GM18507 (cell line): ENCODE data around the gene CNOT4.

Experiments
- DNase-seq: peaks from one replicate; pipeline ENCODE4 v3.0.0; 2011; ENCODE audit warnings: low read depth; ENCODE audit not compliant: insufficient read length; ENCODE audit errors: extremely low spot score
- FAIRE-seq: peaks from 2 replicates; lab custom pipeline; 2011; peaks lifted over from hg19 to GRCh38; lab: Jason Lieb, UNC

The CNOT4 gene

DNA sequence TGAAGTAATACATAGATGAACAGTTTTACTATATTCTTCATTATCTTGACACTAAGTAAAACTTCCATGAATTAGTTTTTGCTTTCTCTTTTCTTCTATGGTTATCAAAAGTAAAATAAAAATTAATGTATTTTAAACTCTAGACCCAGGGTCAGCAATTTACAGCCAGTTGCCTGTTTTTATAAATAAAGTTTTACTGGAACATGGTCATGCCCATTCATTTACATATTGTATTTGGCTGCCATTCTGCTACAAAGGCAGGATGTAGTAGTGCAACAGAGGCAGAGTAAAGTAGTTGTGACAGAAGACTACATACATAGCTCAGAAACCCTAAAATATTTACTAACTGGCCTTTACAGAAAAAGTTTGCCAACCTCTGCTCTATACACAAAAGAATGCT lies 98.8 kb downstream of the CNOT4 start:
- FAIRE-seq (no peak), DNase-seq (no peak)

DNA sequence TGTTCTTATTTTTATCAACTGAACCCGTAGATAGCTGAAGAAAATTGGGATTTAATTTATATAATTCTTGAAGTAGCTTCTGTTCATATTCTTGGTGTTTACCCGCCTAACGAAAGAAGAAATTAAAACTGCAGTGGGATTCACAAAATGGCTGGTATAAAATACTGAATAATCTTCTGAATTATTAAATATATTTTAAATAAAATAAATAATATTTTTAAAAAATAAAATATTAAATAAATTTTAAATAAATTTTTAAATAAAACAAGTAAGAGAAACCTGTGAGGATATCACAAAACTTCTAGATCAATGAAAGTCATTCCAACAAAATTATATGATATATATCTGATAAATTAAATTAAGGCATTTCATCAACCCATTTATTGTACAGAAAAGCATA lies 99.4 kb downstream of the CNOT4 start:
- DNase-seq: no peak
- no peak for FAIRE-seq

DNA sequence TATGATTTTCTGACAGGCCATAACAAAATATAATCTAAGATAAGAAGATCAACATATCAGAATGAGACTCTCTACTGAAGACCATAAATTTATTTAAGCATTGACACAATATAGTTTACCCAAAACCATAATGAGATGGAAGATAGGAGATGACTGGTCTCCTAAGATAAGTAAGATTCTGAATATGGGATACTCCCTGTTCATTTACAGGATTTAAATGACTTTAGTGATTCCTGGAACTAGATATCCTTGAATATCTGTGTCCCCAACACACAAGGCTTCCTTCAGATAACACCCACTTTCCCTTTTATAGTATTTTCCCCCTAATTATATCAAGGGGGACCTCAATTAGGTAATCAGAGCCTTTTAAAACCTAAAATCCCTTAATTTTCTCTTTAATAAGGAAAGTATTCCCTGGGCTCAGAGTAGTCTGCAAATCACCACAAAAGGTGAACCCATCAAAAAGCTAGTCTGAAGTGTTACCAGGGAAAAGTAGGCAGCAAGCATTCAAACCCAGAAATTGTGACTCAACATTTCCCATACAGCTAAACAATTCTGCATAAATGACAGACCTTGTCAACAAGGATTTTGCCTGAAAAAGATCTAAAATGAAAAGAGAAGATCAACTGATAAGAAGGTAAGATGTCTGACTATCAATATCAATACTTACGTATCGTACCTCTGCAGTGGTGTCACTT lies 99.9 kb downstream of the CNOT4 start:
- FAIRE-seq (no peak), DNase-seq (no peak)

DNA sequence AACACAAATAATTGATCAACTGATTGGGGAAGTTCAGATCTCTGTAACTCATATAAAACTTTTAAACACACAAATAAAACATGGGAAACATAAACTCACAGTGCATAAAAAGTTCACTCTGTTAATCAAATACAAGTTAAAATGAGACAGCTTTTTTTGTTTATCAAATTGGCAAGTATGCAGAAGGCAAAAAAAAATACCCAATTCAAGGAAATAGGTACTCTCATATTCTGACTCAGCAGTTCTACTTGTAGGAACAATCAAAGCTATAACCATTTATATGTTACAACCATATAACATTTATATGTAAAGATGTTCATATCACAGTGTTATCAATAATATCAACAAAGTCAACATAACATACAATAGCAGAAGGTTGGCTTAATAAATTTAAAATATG lies 102.0 kb downstream of the CNOT4 start:
- DNase-seq (no peak), FAIRE-seq (no peak)

DNA sequence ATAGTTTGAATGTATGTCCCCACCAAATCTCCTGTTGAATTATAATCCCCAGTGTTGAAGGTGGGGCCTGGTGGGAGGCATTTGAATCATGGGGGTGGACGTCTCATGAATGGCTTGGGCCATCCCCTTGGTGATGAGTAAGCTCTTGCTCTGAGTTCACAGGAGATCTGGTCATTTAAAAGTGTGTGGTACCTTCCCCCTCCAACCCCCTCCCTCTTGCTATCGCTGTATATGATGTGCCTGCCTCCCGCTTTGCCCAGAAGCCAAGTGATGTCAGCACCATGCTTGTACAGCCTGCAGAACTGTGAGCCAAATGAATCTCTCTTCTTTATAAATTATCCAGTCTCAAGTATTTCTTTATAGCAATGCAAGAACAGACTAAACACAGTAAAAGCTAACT lies 103.0 kb downstream of the CNOT4 start:
- FAIRE-seq: no peak

DNA sequence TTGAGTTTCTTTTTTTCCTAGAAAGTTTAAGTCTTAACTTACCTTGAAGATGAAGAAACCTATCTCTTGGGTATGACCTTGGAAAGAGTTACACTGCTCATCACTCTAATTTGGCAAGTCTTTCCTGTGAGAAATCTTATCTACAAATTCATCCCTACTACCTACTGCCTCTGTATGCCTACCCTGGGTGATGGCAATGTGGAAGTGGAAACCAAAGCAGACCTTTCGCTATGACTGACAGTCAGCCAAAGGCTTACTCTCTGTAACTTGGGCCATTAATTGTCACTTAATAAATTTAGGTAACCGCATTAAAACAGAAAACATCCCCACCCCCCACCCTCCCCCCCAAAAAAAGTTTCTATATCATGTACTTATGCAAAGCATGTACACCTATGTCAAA lies 103.9 kb downstream of the CNOT4 start:
- FAIRE-seq: no peak
- no peak for DNase-seq

More for the DNA sequence above, 103.0 kb downstream of the CNOT4 start:
- no peak for DNase-seq

DNA sequence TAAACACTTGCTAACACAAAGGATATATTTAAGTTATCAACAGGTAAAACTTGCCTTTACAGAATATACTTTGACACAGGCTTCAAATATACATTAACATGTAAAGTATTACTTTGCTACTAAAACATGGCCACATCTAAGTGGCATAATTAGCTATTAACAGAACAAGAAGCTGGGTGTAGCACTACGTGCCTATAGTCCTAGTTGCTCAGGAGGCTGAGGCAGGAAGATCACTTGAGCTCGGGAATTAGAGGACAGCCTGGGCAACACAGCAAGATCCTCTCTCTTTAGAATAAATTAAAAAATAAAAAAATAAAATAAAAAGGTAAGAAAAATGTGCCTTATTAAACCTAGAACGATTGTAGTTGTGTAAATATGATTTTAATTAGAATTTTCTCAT lies 106.6 kb downstream of the CNOT4 start:
- DNase-seq: no peak
- no peak for FAIRE-seq

DNA sequence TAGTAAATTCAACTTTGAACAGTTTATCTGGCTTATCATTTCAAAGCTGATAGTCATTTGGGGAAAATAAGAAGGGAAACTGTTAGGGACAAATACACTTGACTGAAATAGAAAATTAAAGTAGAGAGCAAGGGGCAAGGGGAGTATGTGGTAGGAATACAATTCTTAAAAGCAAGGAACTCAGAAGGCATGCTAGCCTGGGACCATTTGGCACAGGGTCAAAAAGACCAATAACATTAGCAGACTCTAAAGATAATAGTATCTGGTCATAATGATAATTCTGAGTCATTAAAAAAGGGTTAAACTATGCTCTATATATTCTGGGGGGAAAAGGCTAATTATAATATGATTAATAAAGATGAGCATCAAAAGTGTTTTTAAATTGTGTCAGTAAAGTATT lies 112.2 kb downstream of the CNOT4 start:
- FAIRE-seq: no peak
- DNase-seq: no peak

DNA sequence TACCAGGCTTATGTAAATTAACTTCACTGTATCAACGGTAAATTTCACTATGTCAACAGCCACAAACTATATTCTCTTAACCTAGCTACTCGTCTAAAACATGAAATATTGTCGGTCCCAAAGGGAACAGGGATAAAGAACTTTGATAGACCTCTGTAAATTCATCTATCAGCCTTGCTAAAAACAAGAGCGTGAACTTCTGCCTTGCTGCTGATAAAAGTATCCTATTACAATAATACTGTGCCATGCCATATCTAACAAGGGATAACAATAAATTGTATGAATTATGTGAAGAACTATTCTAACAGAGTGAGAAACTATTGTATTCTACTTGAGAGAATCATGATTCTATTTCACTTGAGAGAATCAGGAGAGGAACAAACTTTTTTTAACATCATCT lies 117.2 kb downstream of the CNOT4 start:
- DNase-seq: no peak
- no peak for FAIRE-seq

DNA sequence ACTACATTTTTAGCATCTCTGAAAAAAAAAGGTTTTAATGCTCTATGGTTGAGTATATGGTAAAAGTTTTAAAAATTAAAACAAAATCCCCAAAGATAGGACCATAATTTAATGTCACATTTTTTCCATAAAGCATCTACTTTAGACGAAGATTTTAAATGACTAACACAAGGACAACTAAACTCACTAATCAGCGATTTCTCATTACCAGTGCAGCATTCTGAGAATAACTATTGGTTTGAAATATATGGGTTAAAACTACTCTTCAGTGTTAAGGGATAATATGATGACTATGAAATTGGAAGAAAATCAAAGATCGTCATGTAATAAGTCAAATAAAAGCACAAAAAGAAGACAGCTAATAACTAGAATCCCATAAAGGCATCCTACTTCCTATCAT lies 118.4 kb downstream of the CNOT4 start:
- FAIRE-seq: no peak
- DNase-seq: no peak

DNA sequence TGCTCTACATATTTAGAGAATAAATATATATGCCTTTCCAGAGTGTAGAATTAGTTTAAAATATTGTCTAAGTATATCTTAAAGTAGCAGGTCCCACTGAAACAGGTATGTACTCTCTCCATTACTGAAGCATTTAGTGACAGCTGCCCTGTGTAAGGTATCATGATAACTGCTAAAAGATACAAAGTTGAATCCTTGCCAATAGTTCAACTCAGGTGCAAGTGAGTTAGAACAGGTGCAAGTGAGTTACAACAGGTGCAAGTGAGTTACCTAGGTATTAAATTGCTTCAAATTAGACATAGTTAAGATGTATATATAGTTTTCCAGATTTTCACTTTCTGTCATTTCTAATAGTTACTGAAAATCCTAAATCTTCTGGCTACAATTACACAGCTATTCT lies 119.1 kb downstream of the CNOT4 start:
- FAIRE-seq (no peak), DNase-seq (no peak)

DNA sequence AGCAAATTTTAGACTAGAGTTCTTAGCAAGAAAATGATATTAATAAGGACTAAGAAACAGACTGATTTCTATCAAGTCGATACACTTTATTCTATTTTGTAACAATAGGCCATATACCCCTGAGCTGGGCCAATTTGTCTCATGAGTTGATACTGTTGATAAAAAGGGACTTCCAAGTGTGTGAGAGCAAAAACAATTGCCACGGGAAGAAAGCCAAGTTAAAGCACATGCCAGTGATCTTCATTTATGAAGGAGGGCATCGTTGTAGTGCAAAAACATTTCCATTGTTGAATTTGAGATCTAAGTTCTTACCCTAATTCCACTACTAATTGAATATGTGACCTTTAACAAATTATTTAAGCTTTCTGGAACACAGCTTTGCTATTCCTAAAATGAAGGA lies 119.9 kb downstream of the CNOT4 start:
- FAIRE-seq: no peak
- DNase-seq: no peak

DNA sequence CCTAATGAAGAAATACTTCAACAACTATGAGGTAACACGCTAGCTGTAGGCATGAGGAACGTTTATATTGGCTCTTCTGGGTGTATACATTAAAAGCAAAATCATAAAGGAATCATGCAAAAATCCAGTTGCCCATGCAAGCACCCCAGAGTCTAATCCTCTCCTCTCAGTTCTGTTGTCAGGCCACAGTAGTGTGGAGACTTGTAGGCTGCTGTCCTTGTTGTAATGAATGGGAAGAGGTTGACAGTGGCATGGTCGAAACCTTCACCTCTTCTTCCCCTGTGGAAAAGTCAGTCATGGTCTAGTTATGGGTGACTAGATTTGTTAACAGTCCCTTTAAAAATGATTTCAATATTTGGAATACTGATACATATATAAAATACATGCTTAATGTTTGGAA lies 121.3 kb downstream of the CNOT4 start:
- no peak for DNase-seq
- FAIRE-seq: no peak

DNA sequence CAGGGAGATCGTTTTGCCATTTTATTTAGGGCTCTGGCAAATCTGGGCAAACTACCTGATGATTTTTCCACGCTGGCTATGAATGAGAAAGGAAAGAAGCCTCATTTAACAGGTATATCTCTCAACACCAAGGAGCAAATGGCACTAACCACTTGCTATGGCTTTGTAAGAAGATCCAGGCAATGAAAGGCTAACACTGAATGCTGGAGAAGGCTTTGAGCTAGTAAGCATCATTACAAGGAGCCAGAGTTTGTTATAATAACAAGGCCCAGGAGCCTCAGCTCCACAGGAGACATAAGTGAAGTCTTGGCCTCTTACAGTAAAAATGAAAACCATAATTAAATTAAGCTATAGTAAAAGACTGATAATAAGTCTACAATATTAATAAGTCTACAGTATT lies 123.1 kb downstream of the CNOT4 start:
- no peak for FAIRE-seq

DNA sequence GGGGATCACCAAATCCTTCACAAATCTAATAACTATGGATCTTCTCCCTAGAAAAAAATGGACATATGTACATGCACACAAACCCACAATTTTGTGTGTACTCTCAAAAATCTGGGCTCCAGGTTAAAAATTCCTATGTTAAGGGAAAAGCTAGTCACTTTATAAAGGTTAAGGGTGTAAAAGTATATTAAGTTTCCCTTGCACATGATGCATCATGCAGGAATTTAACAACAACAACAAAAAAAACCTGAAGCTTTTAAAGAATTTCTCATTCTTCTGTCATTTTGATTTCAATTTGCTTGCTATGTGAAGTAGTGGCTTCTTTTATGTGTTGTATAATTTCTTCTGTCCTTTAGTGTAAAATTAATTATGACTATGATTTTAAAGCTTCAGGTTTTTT lies 123.7 kb downstream of the CNOT4 start:
- FAIRE-seq: no peak
- DNase-seq: no peak

More for the DNA sequence above, 123.1 kb downstream of the CNOT4 start:
- no peak for DNase-seq

DNA sequence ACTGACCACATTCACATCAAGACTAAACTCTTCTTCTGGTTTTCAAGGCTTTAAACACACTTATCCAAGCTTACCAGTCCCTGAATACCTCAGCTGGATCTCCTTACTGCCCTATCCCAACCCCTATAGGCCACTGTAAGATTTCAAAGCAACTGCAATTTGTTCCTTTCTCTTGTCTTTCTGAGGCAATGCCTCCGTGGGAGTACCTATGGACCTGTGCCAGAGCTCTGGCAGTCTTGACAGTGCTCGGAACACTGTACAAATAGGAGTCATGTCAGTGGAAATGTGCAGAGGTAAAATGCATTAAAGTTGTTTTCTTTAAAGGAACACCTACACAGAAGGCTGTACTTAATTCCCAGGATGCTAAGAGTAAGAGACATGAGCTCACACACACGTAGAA lies 124.7 kb downstream of the CNOT4 start:
- FAIRE-seq (no peak), DNase-seq (no peak)

DNA sequence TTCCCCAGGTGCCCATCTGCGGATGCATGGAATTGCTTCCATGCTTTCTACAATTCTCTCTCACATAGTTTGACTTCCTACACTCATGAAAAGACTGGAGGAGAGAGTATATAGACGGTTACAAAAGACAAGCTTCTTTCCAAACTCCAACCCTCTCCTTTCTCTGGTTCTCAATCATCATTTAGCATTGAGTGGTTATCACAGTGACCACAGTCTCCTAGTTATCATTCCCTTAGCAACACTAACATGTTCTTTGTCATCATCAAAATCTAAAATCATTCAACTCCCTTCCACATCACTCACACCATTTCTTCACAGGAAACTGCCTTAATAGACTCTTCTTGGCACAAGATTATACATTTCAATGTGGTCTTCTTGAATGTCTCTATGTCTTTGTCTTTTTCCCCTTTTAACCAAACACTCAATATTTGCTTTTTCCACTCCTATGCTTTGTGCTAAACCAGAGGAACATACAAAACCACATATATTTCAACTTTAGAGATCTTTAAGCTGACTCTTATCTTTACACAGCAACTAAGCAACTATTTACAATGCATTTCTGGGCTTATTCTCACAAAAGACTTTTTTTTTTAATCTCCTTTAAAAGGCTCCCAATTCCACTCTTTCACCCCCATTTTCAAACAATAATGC lies 126.3 kb downstream of the CNOT4 start:
- no peak for FAIRE-seq
- DNase-seq: no peak

DNA sequence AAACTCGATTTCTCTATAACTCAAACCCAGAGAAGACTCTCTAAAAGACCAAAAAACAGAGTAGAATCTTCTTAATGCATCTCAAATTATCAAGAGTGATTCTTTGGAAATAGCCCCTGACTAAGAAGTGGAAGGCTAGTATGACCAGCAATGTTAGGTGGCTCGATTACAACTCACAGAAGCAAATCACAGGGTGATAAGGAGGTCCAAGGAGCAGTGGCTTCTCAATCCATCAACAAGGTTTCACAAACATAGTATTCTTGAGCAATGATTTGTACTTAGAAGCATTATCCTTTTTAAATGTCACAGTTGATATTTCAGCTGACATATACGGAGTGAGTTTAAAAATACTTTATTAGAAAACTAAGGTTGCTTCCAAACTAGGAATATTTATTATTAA lies 127.7 kb downstream of the CNOT4 start:
- FAIRE-seq (no peak), DNase-seq (no peak)

DNA sequence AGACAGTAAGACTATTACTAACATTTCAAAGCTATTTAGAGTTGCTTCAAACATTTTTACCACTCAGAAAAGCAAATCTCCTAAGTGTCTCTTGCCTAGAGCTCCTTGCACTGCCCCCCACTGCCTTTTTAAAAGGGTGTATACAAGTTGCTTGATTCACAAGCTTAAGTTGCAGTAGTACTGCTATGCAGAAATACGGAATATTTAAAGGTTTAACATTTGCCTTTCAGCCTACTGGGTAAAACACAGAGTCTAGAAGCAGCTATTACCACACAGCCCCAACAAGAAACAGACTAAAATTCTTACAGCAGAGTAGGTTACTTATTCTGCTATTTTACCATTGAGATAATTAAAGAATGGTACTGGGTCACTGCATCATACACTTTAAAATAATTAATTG lies 128.5 kb downstream of the CNOT4 start:
- FAIRE-seq: no peak
- DNase-seq: no peak

DNA sequence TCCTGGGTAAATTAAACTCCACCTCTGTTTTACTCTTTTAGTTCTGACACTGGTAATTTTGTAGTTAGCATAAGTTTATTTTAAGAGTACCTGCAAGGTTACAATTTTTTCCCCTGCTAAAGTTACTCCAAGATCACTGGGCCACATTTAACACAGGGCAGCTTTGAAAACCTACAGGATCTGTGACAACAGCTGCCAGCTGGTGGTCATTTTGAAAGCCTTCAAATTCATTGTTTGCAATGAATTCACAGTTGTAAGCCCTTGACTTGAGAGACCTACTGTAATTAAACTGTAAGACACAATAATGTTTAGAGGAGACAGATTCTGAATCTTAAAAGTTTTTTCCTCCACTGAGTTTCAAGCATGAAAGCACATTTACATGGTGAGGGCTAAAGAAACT lies 129.6 kb downstream of the CNOT4 start:
- no peak for FAIRE-seq
- no peak for DNase-seq

DNA sequence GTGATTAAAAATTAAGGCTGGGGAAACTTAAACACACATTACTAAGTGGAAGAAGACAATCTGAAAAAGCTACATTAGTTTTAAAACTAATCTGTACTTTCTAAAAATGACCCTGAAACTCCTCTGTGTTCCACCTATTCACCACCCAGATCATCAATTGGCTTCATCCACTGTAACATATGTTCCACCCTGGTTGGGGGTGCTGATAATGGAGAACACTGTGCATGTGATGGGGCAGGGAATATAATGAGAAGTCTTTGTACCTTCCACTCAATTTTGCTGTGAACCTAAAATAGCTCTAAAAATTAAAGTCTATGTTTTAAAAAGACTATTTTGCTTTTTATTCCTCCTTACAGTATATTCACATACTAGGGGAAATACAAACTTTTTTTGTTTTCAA lies 132.7 kb downstream of the CNOT4 start:
- FAIRE-seq: no peak
- DNase-seq: no peak
